Common myeloid progenitor, CD34-positive (primary cell): ENCODE measurements around the gene RTP5.
A peak's percentile ranks its signal among the peaks of the same experiment; 100 is the strongest.

Experiments used
- CTCF ChIA-PET: fragments of 350-600 bp; sonication (Branson Sonifier 250); formaldehyde crosslinking; loops from one replicate; lab custom pipeline; 2021; ENCODE audit warnings: antibody characterized with exemption; lab: Charles Lee
- POLR2A ChIA-PET: fragments of 350-600 bp; sonication (Branson Sonifier 250); formaldehyde crosslinking; loops from one replicate; lab custom pipeline; 2021; ENCODE audit warnings: antibody characterized with exemption; lab: Charles Lee
- DNase-seq, 3 donors: peaks; one replicate each; pipeline versions ENCODE4 v3.0.0 to v3.0.0-alpha.2; 2013
- H3K27ac ChIP-seq, 2 experiments: 1 replicate in 1 of 2; 2 replicates in 1 of 2; pipeline ENCODE4 v1.7.0; 2013; ENCODE audit warnings: inconsistent platforms in 2 of 2, low read length in 2 of 2, mild to moderate bottlenecking in 2 of 2, low read depth in 1 of 2, moderate library complexity in 1 of 2; ENCODE audit not compliant: severe bottlenecking in 2 of 2, insufficient read depth in 1 of 2, poor library complexity in 1 of 2
- H3K27me3 ChIP-seq, 5 experiments: replicated peaks in 2 of 5; 1 replicate in 3 of 5; 2 replicates in 2 of 5; pipeline versions ENCODE4 v1.6.1 to v1.7.0; 2013; ENCODE audit warnings: low read length in 4 of 5, mild to moderate bottlenecking in 2 of 5, moderate library complexity in 2 of 5, inconsistent platforms in 1 of 5; ENCODE audit not compliant: insufficient read depth in 5 of 5, control insufficient read depth in 4 of 5
- H3K36me3 ChIP-seq, 4 experiments: 1 replicate in 2 of 4; 2 replicates in 2 of 4; pipeline versions ENCODE4 v1.6.1 to v1.7.0; 2013; ENCODE audit warnings: low read length in 3 of 4, control low read depth in 1 of 4, mild to moderate bottlenecking in 1 of 4; ENCODE audit not compliant: control insufficient read depth in 4 of 4, insufficient read depth in 4 of 4
- H3K4me1 ChIP-seq, 4 experiments: 1 replicate in 3 of 4; 2 replicates in 1 of 4; pipeline versions ENCODE4 v1.6.1 to v1.7.1; 2013; ENCODE audit warnings: low read length in 3 of 4, mild to moderate bottlenecking in 3 of 4, control low read depth in 1 of 4, inconsistent platforms in 1 of 4, moderate library complexity in 1 of 4; ENCODE audit not compliant: control insufficient read depth in 4 of 4, insufficient read depth in 4 of 4; ENCODE audit errors: control extremely low read depth in 1 of 4
- H3K4me3 ChIP-seq, 7 experiments: 1 replicate in 4 of 7; 2 replicates in 3 of 7; pipeline versions ENCODE4 v1.5.1 to v1.7.0; 2013; ENCODE audit warnings: mild to moderate bottlenecking in 7 of 7, low read length in 6 of 7, moderate library complexity in 6 of 7, inconsistent platforms in 2 of 7, low read depth in 2 of 7, control low read depth in 1 of 7; ENCODE audit not compliant: insufficient read depth in 4 of 7, control insufficient read depth in 1 of 7; ENCODE audit errors: extremely low read depth in 1 of 7
- H3K9me3 ChIP-seq, 5 experiments: 1 replicate in 4 of 5; 2 replicates in 1 of 5; pipeline versions ENCODE4 v1.6.1 to v1.7.1; 2013; ENCODE audit warnings: low read length in 4 of 5, mild to moderate bottlenecking in 2 of 5, inconsistent platforms in 1 of 5, low read depth in 1 of 5, moderate library complexity in 1 of 5; ENCODE audit not compliant: control insufficient read depth in 4 of 5, insufficient read depth in 2 of 5; ENCODE audit errors: control extremely low read depth in 1 of 5
- WGBS: methylation state at CpG from one replicate; pipeline ENCODE4 v1.1.5; 2013; ENCODE audit not compliant: insufficient coverage; 5-methylcytosine and 5-hydroxymethylcytosine counted together

The RTP5 gene

DNA sequence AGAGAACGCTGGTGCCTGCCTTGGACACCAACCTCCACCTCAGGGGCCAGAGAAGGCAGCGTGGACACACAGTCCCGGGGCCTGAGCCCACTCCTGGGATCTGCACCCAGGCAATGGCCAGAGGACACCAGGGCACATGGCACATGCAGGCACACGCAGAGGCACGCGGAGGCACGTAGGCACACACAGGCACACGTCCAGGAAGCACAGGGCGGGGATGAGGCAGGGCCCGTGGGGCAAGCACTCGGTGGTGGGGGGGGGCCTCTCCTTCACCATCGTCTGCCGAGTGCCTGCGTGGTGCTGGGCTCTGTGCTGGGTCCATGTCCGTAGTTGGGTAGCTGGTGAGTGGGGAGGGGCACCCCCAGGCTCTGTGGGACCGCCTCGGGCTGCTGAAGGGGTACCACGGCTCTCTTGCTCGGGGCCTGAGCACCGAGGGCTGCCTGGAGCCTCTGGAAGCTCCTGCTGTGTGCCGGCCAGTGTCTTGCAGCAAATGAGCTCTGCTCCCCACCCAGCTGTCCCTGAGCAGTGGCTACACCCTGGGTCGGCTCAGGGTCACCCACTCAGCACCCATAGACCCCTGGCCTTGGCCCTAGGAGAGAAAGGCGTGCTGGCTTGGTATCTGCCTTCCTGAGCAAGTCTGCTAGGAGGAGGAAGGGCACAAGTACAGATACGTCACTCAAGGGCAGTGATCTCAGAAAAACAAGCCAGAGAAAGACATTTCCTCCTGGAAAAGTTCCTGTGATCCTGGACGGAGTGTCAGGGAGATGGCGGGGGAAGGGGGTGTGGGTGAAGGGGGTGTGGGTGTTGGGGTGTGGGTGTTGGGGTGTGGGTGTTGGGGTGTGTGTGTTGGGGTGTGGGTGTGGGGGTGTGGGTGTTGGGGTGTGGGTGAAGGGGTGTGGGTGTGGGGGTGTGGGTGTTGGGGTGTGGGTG lies 26.4 kb downstream of the RTP5 start:
- ChIA-PET POLR2A (no interaction called here), CTCF (no interaction called here)
- Histone ChIP-seq H3K4me3 (no peak overlapping the region), H3K36me3 (peaks cover 0 to 17% (median 3%) of the 10 kb centered on the region in 4 experiments), H3K27me3 (no peaks in the 10 kb centered on the region), H3K4me1 (peaks cover 0 to 4% (median 0%) of the 10 kb centered on the region in 4 experiments), H3K9me3 (no peaks in the 10 kb centered on the region), H3K27ac (no peak overlapping the region)
- 86% methylated on average over 15 of the region's 26 CpGs for WGBS
- peak in 2 of 3 donors; percentile 36 to 42 for DNase-seq

DNA sequence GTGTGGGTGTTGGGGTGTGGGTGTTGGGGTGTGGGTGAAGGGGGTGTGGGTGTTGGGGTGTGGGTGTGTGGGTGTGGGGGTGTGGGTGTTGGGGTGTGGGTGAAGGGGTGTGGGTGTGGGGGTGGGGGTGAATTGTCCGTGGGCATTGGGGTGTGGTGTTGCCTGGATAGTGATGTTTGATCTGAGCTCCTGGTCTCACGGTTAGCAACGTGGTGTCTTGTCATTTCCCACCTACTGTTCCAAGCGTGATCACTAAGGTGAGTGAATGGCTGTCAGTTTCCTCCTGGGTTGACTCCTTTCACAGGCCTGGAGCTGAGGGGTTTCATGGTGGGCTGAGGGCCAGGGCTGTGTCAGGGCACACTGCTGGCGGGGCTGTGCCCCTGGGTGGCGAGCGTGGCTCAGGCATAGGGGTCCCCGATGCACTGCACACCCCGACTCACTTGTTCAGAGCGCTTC lies 27.2 kb downstream of the RTP5 start:
- H3K27ac ChIP-seq: no peak overlapping the region
- H3K36me3 ChIP-seq: peaks cover 0 to 19% (median 1%) of the 10 kb centered on the region in 4 experiments
- no peak for DNase-seq
- POLR2A ChIA-PET: no interaction called here
- H3K9me3 ChIP-seq: no peaks in the 10 kb centered on the region
- H3K4me3 ChIP-seq: no peak overlapping the region
- 89% methylated on average over 3 of the region's 10 CpGs for WGBS
- CTCF ChIA-PET: no interaction called here
- H3K27me3 ChIP-seq: no peaks in the 10 kb centered on the region
- H3K4me1 ChIP-seq: peaks cover 0 to 5% (median 5%) of the 10 kb centered on the region in 4 experiments

GRCh38 chr2:241897231-241897916 lies 27.8 kb downstream of the RTP5 start:
- ChIA-PET POLR2A (no interaction called here), CTCF (no interaction called here)
- Histone ChIP-seq H3K9me3 (no peaks in the 10 kb centered on the region), H3K27ac (no peak overlapping the region), H3K36me3 (peaks cover 0 to 18% (median 1%) of the 10 kb centered on the region in 4 experiments), H3K27me3 (no peaks in the 10 kb centered on the region), H3K4me1 (peaks cover 0 to 8% (median 4%) of the 10 kb centered on the region in 4 experiments), H3K4me3 (no peak overlapping the region)
- 95% methylated on average over 14 of the region's 17 CpGs for WGBS
- DNase-seq: no peak

DNA sequence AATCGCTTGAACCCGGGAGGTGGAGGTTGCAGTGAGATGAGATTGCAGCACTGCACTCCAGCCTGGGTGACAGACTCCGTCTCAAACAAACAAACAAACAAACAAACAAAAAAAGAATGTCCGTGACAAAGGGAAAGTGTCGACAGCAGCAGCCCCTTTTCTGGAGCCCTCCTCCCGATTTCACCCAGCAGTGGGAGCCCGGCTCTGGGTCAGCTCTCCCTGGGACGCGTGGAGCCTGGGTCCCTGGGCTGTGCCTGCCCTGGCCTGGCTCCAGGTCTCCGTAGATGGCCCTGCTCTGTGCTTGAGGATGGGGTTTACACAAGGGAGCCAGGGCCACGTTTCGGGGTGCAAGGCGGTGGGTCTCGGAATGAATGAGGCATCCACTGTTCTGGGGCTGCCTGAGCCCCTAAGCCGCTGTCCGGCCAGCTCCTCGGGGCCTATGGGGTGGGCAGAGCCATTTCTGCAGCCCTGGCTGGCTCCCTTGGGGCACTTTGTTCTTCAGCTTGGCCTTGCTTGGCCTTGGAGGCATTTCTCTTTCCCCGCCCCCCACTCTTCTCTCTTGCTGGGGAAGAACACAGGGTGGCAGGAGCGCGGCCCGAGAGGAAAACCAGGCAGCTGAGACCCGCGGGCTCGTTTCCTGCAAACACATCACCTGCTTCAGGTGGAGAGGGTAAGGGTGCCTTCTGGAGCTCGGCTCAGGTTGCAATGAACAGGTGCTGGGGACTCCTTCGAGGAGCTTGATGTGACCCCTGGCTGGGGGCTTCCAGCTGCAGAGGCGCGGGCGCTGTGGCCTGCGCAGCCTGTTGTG lies 29.1 kb downstream of the RTP5 start:
- Histone ChIP-seq H3K27ac (no peak overlapping the region), H3K36me3 (peaks cover 0 to 14% (median 1%) of the 10 kb centered on the region in 4 experiments), H3K4me3 (no peak overlapping the region), H3K4me1 (peaks cover 0 to 10% (median 4%) of the 10 kb centered on the region in 4 experiments), H3K9me3 (no peaks in the 10 kb centered on the region), H3K27me3 (no peaks in the 10 kb centered on the region)
- no peak for DNase-seq
- CTCF ChIA-PET: interaction anchor here (1.7 kb wide), 1 partner anchor 20 kb away, joined by 3 read pairs; no protein-coding TSS in a partner anchor
- POLR2A ChIA-PET: interaction anchor here (0.6 kb wide), 2 partner anchors 17 to 121 kb away, joined by 3 read pairs; no protein-coding TSS in a partner anchor
- 95% methylated on average over 25 of the region's 30 CpGs for WGBS

DNA sequence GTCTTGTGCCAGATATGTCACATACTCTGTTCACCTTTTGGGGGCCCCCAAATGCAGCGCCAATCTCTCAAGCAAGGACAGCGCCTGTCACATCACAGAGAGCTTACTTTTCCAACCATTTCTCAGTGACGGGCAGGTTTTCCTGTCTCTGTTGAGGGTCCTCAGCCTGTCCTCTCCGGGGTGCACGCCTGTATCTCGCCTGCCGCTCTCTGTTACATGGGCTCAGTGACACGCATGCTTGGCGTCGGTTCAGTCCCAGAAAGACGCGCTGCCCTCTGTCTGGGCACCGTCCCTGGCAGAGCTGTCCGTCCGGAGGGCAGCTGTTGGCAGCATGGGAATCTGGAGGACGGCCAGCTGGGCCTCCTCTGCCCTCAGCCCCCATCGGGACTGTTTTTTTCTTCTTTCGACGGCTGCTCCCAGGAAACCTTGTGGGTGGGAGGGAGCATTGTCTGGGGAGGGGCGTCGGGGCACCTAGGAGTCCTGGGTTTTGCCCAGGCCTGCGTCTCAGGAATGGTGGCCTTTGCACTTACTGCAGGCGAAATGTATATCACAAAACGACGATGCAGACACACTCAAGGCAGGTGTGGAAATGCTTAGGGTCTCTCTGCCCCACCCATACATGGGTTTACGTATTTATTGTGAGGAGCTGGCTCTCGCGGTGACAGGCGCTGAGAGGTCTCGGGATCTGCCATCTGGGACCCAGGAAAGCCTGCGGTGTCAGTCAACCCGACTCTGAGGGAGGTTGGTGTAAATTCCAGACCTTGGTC lies 30.9 kb downstream of the RTP5 start:
- CTCF ChIA-PET: no interaction called here
- 96% methylated on average over 28 of the region's 32 CpGs for WGBS

GRCh38 chr2:241901018-241901380 lies 31.5 kb downstream of the RTP5 start:
- CTCF ChIA-PET: no interaction called here
- no peak overlapping the region for H3K27ac ChIP-seq
- POLR2A ChIA-PET: no interaction called here
- H3K36me3 ChIP-seq: peaks cover 0 to 18% (median 1%) of the 10 kb centered on the region in 4 experiments
- no peaks in the 10 kb centered on the region for H3K9me3 ChIP-seq
- peaks cover 0 to 10% (median 5%) of the 10 kb centered on the region in 4 experiments for H3K4me1 ChIP-seq
- WGBS: 97% methylated on average over 9 of the region's 21 CpGs
- H3K27me3 ChIP-seq: no peaks in the 10 kb centered on the region
- no peak for DNase-seq
- no peak overlapping the region for H3K4me3 ChIP-seq

More for the DNA sequence above, 30.9 kb downstream of the RTP5 start:
- Histone ChIP-seq H3K9me3 (no peaks in the 10 kb centered on the region), H3K36me3 (peaks cover 0 to 14% (median 1%) of the 10 kb centered on the region in 4 experiments), H3K27me3 (no peaks in the 10 kb centered on the region), H3K4me3 (no peak overlapping the region), H3K4me1 (peaks cover 0 to 10% (median 5%) of the 10 kb centered on the region in 4 experiments), H3K27ac (no peak overlapping the region)
- POLR2A ChIA-PET: no interaction called here
- no peak for DNase-seq
